HepG2 (cell line): Measurements from ENCODE around the gene TEX261. TPM values are rescaled to one million over a fixed set of nuclear protein-coding genes. Genes with fewer than 3 reads are reported as not detected.
A peak's percentile ranks its signal among the peaks of the same experiment; 100 is the strongest.

Source experiments
- CEBPG ChIP-seq: IDR thresholded peaks from 2 replicates; pipeline ENCODE4 v1.6.1; 2016
- GATAD1 ChIP-seq: IDR thresholded peaks from 2 replicates; pipeline ENCODE4 v1.6.1; 2016; ENCODE audit warnings: missing genetic modification reagents, missing compliant biosample characterization
- MXI1 ChIP-seq: IDR thresholded peaks from 3 replicates; pipeline ENCODE4 v1.6.1; 2012; ENCODE audit warnings: low read depth, low read length, inconsistent platforms, borderline replicate concordance
- RORA ChIP-seq: sonication (generic); formaldehyde crosslinking; IDR thresholded peaks from 2 replicates; pipeline ENCODE4 v1.5.0; 2020; ENCODE audit warnings: mild to moderate bottlenecking, missing genetic modification reagents, moderate library complexity
- SOX13 ChIP-seq, 3 experiments: fragments of 450-650 bp in 1 of 3; sonication (generic) in 1 of 3; formaldehyde crosslinking in 1 of 3; IDR thresholded peaks in 2 of 3; conservative IDR thresholded peaks in 1 of 3; 2 replicates each; pipeline versions ENCODE4 v1.5.0 to v1.6.1; 2016 to 2020; ENCODE audit warnings: antibody characterized with exemption in 1 of 3, mild to moderate bottlenecking in 1 of 3, missing compliant biosample characterization in 1 of 3, missing genetic modification reagents in 1 of 3, moderate library complexity in 1 of 3
- TARDBP ChIP-seq: sonication (generic); formaldehyde crosslinking; IDR thresholded peaks from 2 replicates; pipeline ENCODE4 v1.8.0; 2022; ENCODE audit warnings: mild to moderate bottlenecking, missing genetic modification reagents
- TBP ChIP-seq: sonication (generic); formaldehyde crosslinking; IDR thresholded peaks from 2 replicates; pipeline ENCODE4 v1.5.0; 2020; ENCODE audit warnings: missing genetic modification reagents
- TCF7 ChIP-seq: sonication (generic); IDR thresholded peaks from 2 replicates; pipeline ENCODE4 v1.6.1; 2016; ENCODE audit warnings: antibody characterized with exemption, low read depth
- TP53 ChIP-seq: sonication (generic); formaldehyde crosslinking; conservative IDR thresholded peaks from 2 replicates; pipeline ENCODE4 v1.4.0; 2020; ENCODE audit warnings: missing genetic modification reagents
- YEATS4 ChIP-seq: sonication (generic); formaldehyde crosslinking; IDR thresholded peaks from 2 replicates; pipeline ENCODE4 v1.4.0; 2020; ENCODE audit warnings: missing genetic modification reagents, borderline replicate concordance
- ZFP82 ChIP-seq: sonication (generic); formaldehyde crosslinking; IDR thresholded peaks from 2 replicates; pipeline ENCODE4 v1.5.1; 2020; ENCODE audit warnings: mild to moderate bottlenecking, missing genetic modification reagents, borderline replicate concordance
- ZNF143 ChIP-seq: sonication (generic); formaldehyde crosslinking; IDR thresholded peaks from 2 replicates; pipeline ENCODE4 v1.4.0; 2020; ENCODE audit warnings: missing genetic modification reagents
- ZNF354B ChIP-seq: sonication (generic); formaldehyde crosslinking; IDR thresholded peaks from 2 replicates; pipeline ENCODE4 v1.8.0; 2022; ENCODE audit warnings: mild to moderate bottlenecking, missing genetic modification reagents
- ZNF432 ChIP-seq: sonication (generic); formaldehyde crosslinking; IDR thresholded peaks from 2 replicates; pipeline ENCODE4 v1.5.0; 2020; ENCODE audit warnings: missing genetic modification reagents, mild to moderate bottlenecking, borderline replicate concordance
- ZNF501 ChIP-seq: sonication (generic); formaldehyde crosslinking; IDR thresholded peaks from 2 replicates; pipeline ENCODE4 v1.5.1; 2020; ENCODE audit warnings: mild to moderate bottlenecking, moderate library complexity, missing genetic modification reagents
- ZNF780A ChIP-seq: sonication (generic); formaldehyde crosslinking; IDR thresholded peaks from 2 replicates; pipeline ENCODE4 v1.8.0; 2022; ENCODE audit warnings: mild to moderate bottlenecking, missing genetic modification reagents, moderate library complexity
- polyA plus RNA-seq, 8 experiments: library from polyadenylated mRNA; depleted of rRNA in 3 of 8; stranded (reverse) in 7 of 8; unstranded in 1 of 8; fragments of >200 nt; fragmentation: Illumina TruSeq in 4 of 8; extraction: Trizol in 4 of 8; gene quantifications; 2 replicates each; pipeline versions ENCODE4 v1.2.1 to v1.2.3, GENCODE V29; 2011 to 2016; ENCODE audit warnings: low read depth in 4 of 8, missing spikeins in 1 of 8, mixed read lengths in 1 of 8; ENCODE audit not compliant: insufficient read depth in 1 of 8
- total RNA-seq, 5 experiments: library from RNA; depleted of rRNA; stranded (reverse); fragments of >200 nt; fragmentation: Illumina TruSeq; extraction: Trizol; gene quantifications; 2 replicates each; pipeline ENCODE4 v1.2.3, GENCODE V29; 2016; ENCODE audit warnings: low read depth in 1 of 5
- TF ChIP-seq, protein P1 (sequence below): sonication (generic); formaldehyde crosslinking; IDR thresholded peaks from 2 replicates; pipeline ENCODE4 v1.9.0; 2021; ENCODE audit warnings: missing genetic modification reagents, borderline replicate concordance
- TF ChIP-seq, protein P2 (sequence below): sonication (generic); formaldehyde crosslinking; IDR thresholded peaks from 2 replicates; pipeline ENCODE4 v1.5.1; 2020; ENCODE audit warnings: missing genetic modification reagents, mild to moderate bottlenecking, borderline replicate concordance
- TF ChIP-seq, protein P3 (sequence below): IDR thresholded peaks from 2 replicates; pipeline ENCODE4 v1.6.1; 2016; ENCODE audit warnings: low read depth, missing genetic modification reagents, missing compliant biosample characterization

Gene TEX261
- total and polyA plus RNA-seq, 2 of the 13 experiments (the other 11 are each of a cell fraction or from before 2014, with no cell fraction given), result 43.8 to 78.7 TPM

DNA sequence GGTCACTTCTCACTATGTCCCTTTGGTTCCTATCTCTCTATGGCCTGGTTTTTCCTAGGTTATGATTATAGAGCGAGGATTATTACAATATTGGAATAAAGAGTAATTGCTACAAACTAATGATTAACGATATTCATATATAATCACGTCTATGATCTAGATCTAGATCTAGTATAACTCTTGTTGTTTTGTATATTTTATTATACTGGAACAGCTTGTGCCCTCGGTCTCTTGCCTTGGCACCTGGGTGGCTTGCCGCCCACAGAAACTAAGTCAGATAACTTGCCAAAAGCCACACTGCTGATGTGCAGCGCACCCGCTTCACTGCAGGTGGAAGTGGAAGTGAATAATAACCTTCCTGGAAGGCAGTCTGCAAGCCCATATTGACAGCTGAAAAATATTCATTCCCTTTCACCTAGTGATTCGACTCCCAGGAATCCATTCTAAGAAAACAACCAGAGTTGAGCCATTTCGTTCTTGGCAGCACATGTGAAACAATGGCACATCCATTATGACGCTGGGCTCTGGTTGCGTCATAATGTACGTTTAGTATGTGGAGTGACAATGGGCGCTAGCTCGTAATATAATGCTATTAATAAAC lies 17.0 kb downstream of the TEX261 start (continued):
- TF ChIP-seq TARDBP (CRISPR knock-in tag), result no peak
- no peak for TF ChIP-seq ZNF501 (CRISPR knock-in tag)
- no peak for TF ChIP-seq TP53 (CRISPR knock-in tag)
- TF ChIP-seq RORA (CRISPR knock-in tag), result no peak
- peak; percentile 12; the same call in 1 of the 2 replicates for TF ChIP-seq YEATS4 (CRISPR knock-in tag)
- no peak for TF ChIP-seq GATAD1 (CRISPR knock-in tag)
- no peak for TF ChIP-seq TBP (CRISPR knock-in tag)
- TF ChIP-seq, protein P1, sequence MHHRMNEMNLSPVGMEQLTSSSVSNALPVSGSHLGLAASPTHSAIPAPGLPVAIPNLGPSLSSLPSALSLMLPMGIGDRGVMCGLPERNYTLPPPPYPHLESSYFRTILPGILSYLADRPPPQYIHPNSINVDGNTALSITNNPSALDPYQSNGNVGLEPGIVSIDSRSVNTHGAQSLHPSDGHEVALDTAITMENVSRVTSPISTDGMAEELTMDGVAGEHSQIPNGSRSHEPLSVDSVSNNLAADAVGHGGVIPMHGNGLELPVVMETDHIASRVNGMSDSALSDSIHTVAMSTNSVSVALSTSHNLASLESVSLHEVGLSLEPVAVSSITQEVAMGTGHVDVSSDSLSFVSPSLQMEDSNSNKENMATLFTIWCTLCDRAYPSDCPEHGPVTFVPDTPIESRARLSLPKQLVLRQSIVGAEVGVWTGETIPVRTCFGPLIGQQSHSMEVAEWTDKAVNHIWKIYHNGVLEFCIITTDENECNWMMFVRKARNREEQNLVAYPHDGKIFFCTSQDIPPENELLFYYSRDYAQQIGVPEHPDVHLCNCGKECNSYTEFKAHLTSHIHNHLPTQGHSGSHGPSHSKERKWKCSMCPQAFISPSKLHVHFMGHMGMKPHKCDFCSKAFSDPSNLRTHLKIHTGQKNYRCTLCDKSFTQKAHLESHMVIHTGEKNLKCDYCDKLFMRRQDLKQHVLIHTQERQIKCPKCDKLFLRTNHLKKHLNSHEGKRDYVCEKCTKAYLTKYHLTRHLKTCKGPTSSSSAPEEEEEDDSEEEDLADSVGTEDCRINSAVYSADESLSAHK (CRISPR knock-in tag), result no peak
- TF ChIP-seq ZNF432 (CRISPR knock-in tag), result no peak
- TF ChIP-seq ZNF143 (CRISPR knock-in tag), result no peak
- no peak for TF ChIP-seq ZFP82 (CRISPR knock-in tag)
- TF ChIP-seq, protein P2, sequence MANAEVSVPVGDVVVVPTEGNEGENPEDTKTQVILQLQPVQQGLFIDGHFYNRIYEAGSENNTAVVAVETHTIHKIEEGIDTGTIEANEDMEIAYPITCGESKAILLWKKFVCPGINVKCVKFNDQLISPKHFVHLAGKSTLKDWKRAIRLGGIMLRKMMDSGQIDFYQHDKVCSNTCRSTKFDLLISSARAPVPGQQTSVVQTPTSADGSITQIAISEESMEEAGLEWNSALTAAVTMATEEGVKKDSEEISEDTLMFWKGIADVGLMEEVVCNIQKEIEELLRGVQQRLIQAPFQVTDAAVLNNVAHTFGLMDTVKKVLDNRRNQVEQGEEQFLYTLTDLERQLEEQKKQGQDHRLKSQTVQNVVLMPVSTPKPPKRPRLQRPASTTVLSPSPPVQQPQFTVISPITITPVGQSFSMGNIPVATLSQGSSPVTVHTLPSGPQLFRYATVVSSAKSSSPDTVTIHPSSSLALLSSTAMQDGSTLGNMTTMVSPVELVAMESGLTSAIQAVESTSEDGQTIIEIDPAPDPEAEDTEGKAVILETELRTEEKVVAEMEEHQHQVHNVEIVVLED (CRISPR knock-in tag), result no peak
- TF ChIP-seq TCF7, result no peak
- TF ChIP-seq MXI1, result 0 out of 3 replicates have a peak, but pooled peaks have one; percentile 3
- TF ChIP-seq CEBPG (CRISPR knock-in tag), result peak; percentile 58
- TF ChIP-seq, protein P3, sequence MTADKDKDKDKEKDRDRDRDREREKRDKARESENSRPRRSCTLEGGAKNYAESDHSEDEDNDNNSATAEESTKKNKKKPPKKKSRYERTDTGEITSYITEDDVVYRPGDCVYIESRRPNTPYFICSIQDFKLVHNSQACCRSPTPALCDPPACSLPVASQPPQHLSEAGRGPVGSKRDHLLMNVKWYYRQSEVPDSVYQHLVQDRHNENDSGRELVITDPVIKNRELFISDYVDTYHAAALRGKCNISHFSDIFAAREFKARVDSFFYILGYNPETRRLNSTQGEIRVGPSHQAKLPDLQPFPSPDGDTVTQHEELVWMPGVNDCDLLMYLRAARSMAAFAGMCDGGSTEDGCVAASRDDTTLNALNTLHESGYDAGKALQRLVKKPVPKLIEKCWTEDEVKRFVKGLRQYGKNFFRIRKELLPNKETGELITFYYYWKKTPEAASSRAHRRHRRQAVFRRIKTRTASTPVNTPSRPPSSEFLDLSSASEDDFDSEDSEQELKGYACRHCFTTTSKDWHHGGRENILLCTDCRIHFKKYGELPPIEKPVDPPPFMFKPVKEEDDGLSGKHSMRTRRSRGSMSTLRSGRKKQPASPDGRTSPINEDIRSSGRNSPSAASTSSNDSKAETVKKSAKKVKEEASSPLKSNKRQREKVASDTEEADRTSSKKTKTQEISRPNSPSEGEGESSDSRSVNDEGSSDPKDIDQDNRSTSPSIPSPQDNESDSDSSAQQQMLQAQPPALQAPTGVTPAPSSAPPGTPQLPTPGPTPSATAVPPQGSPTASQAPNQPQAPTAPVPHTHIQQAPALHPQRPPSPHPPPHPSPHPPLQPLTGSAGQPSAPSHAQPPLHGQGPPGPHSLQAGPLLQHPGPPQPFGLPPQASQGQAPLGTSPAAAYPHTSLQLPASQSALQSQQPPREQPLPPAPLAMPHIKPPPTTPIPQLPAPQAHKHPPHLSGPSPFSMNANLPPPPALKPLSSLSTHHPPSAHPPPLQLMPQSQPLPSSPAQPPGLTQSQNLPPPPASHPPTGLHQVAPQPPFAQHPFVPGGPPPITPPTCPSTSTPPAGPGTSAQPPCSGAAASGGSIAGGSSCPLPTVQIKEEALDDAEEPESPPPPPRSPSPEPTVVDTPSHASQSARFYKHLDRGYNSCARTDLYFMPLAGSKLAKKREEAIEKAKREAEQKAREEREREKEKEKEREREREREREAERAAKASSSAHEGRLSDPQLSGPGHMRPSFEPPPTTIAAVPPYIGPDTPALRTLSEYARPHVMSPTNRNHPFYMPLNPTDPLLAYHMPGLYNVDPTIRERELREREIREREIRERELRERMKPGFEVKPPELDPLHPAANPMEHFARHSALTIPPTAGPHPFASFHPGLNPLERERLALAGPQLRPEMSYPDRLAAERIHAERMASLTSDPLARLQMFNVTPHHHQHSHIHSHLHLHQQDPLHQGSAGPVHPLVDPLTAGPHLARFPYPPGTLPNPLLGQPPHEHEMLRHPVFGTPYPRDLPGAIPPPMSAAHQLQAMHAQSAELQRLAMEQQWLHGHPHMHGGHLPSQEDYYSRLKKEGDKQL (CRISPR knock-in tag), result no peak
- no peak for TF ChIP-seq ZNF780A (CRISPR knock-in tag)
- no peak for TF ChIP-seq SOX13 (IDR thresholded peaks at IDR 0.05)
- TF ChIP-seq SOX13 (CRISPR knock-in tag; conservative IDR thresholded peaks at IDR 0.05 in 1 of 2, IDR thresholded peaks at IDR 0.05 in 1 of 2), result peak in 1 of 2 experiments; percentile 50; a peak in 1 of 4 replicates
- no peak for TF ChIP-seq ZNF354B (CRISPR knock-in tag)
